ENCODE results near the gene SH2B3. TPM values are rescaled to one million over a fixed set of nuclear protein-coding genes. Genes with fewer than 3 reads are reported as not detected.
"Not testable (repeated sequence)": the region's sequence is repeated elsewhere in the genome, so short reads cannot be mapped to it uniquely, and the experiment has no call there.

Gene SH2B3
- total and polyA plus RNA-seq, 7 experiments from 2014 or later, result 3.5 to 71.4 (median 19.7) TPM

DNA sequence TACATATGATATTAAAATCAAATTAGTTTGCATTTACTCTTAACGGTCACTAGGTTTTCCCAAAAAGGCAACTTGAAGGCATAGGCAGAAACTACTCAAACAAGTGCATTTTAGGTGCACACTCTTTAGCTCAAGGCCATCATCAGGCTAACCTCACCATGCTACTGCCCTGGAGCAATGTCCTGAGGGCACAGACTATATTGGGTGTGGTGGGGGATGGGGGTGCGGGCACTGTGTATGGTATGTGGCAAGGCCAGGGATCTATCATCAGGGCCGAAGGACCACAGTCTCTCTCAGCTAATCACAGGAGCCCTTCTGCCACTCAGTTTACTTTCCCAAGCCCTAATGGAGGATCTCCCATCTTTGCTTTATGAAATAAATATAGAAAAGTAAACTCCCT, 51.9 kb downstream of the SH2B3 start:
- Mint-ChIP-seq H3K36me3 (peaks cover 0 to 18% (median 3%) of the 10 kb centered on the region in 5 donors), H3K9me3 (no peaks in the 10 kb centered on the region), H3K27me3 (no peaks in the 10 kb centered on the region), H3K27ac (peak overlapping the region in 3 of 9 donors; percentile 12 to 36 (median 21)), H3K4me1 (peaks cover 0 to 6% (median 0%) of the 10 kb centered on the region in 7 donors), H3K4me3 (no peak overlapping the region)
- no peaks in the 10 kb centered on the region for H3K9me3 ChIP-seq (ENCODE audit: control insufficient read depth in 2 of 3, low read length in 3 of 3)
- ChIA-PET POLR2A (interaction anchor here (1.4 kb wide), 1 partner anchor 61 kb away, joined by 6 read pairs; no protein-coding TSS in a partner anchor), CTCF (interaction anchor here (7.4 kb wide), 1 partner anchor 61 kb away, joined by 49 read pairs; no protein-coding TSS in a partner anchor)
- intact Hi-C loops (cut with micrococcal nuclease), result no loop called here
- DNase-seq, result no peak
- no peaks in the 10 kb centered on the region for H3K4me1 ChIP-seq (ENCODE audit: control insufficient read depth in 2 of 2, insufficient read depth in 2 of 2, low read length in 2 of 2)
- peaks cover 9 to 45% (median 9%) of the 10 kb centered on the region in 3 experiments for H3K36me3 ChIP-seq (ENCODE audit: control insufficient read depth in 2 of 3, insufficient read depth in 3 of 3, low read length in 3 of 3)
- ATAC-seq, result no peak
- H3K4me3 ChIP-seq (ENCODE audit: low read length), result no peak overlapping the region
- no peaks in the 10 kb centered on the region for H3K27me3 ChIP-seq (ENCODE audit: control insufficient read depth in 2 of 2, insufficient read depth in 2 of 2, low read length in 2 of 2)
- H3K27ac ChIP-seq (ENCODE audit: low read depth, low read length), result no peak overlapping the region

DNA sequence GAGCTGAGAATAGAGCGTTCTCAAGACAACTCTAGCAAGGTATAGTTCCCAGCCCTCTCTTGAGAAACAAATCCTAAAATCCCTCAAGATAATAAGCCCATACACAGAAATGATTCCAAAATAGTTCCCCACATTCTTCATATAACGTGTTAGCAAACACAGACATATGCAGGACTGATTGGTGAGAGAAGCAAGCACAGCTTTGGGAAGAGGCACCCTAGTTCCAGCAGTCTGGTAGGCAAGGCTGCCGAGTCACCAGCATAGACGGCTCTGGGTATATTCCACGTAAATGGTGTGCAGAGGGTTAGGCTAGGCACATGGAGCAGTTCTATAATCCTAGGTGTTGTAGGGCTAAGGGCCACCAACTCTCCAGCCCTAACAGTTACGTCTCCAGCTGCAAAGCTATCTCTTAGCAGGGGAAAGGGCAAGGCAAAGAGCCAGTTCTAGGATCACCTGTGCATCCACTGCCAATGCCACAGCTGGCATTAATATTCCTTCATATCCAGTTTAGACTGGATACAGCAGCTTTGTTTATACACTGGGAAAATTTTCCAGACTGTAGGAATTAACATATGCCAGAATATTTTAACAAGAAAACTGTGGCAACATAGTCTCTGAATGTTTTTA, 52.9 kb downstream of the SH2B3 start:
- peak overlapping the region in 4 of 9 donors; percentile 28 to 51 (median 34) for H3K27ac Mint-ChIP-seq
- no peaks in the 10 kb centered on the region for H3K9me3 Mint-ChIP-seq
- ATAC-seq (no peak), DNase-seq (no peak)
- peaks cover 0 to 18% (median 3%) of the 10 kb centered on the region in 5 donors for H3K36me3 Mint-ChIP-seq
- Histone ChIP-seq H3K27me3 (ENCODE audit: control insufficient read depth in 2 of 2, insufficient read depth in 2 of 2, low read length in 2 of 2) (no peaks in the 10 kb centered on the region), H3K36me3 (ENCODE audit: control insufficient read depth in 2 of 3, insufficient read depth in 3 of 3, low read length in 3 of 3) (peaks cover 9 to 41% (median 9%) of the 10 kb centered on the region in 3 experiments), H3K4me1 (ENCODE audit: control insufficient read depth in 2 of 2, insufficient read depth in 2 of 2, low read length in 2 of 2) (no peaks in the 10 kb centered on the region), H3K4me3 (ENCODE audit: low read length) (no peak overlapping the region), H3K9me3 (ENCODE audit: control insufficient read depth in 2 of 3, low read length in 3 of 3) (no peaks in the 10 kb centered on the region), H3K27ac (ENCODE audit: low read depth, low read length) (no peak overlapping the region)
- no peak overlapping the region for H3K4me3 Mint-ChIP-seq
- no peaks in the 10 kb centered on the region for H3K27me3 Mint-ChIP-seq
- CTCF ChIA-PET, result interaction anchor here (0.6 to 7.4 kb wide), 2 partner anchors 62 to 130 kb away, joined by 4 to 49 read pairs; no protein-coding TSS in a partner anchor
- POLR2A ChIA-PET, result interaction anchor here (1.2 to 1.5 kb wide), 2 partner anchors 10 to 62 kb away, joined by 3 to 5 read pairs; no protein-coding TSS in a partner anchor
- intact Hi-C loops (cut with micrococcal nuclease), result no loop called here
- H3K4me1 Mint-ChIP-seq, result peaks cover 0 to 6% (median 0%) of the 10 kb centered on the region in 7 donors

DNA sequence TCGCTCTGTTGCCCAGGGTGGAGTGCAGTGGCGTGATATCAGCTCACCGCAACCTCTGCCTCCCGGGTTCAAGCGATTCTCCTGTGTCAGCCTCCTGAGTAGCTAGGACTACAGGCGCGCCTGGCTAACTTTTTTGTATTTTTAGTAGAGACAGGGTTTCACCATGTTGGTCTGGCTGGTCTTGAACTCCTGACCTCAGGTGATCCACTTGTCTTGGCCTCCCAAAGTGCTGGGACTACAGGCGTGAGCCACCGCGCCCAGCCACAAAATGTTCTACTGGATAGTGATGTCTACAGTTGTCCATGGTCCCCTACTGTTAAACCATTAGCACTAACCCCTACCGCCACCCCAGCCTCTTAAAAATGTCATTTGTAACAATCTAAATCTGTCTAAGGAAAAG, 54.4 kb downstream of the SH2B3 start:
- H3K4me3 ChIP-seq (ENCODE audit: low read length); H3K27me3 Mint-ChIP-seq; H3K4me1 ChIP-seq (ENCODE audit: control insufficient read depth in 2 of 2, insufficient read depth in 2 of 2, low read length in 2 of 2); H3K9me3 Mint-ChIP-seq; H3K27ac ChIP-seq (ENCODE audit: low read depth, low read length); H3K27me3 ChIP-seq (ENCODE audit: control insufficient read depth in 2 of 2, insufficient read depth in 2 of 2, low read length in 2 of 2); DNase-seq; H3K9me3 ChIP-seq (ENCODE audit: control insufficient read depth in 2 of 3, low read length in 3 of 3); H3K4me1 Mint-ChIP-seq; H3K4me3 Mint-ChIP-seq; intact Hi-C loops (cut with micrococcal nuclease); ATAC-seq: not testable (repeated sequence)
- H3K36me3 Mint-ChIP-seq, result peaks cover 0 to 18% (median 0%) of the 10 kb centered on the region in 5 donors
- H3K36me3 ChIP-seq (ENCODE audit: control insufficient read depth in 2 of 3, insufficient read depth in 3 of 3, low read length in 3 of 3), result peaks cover 4 to 31% (median 7%) of the 10 kb centered on the region in 3 experiments
- POLR2A ChIA-PET, result interaction anchor here (1.5 kb wide), 1 partner anchor 63 kb away, joined by 5 read pairs; no protein-coding TSS in a partner anchor
- H3K27ac Mint-ChIP-seq, result peak overlapping the region in 1 of 9 donors; percentile 36
- CTCF ChIA-PET, result interaction anchor here (0.9 to 7.4 kb wide), 3 partner anchors 8 to 64 kb away, joined by 3 to 49 read pairs (median 4); no protein-coding TSS in a partner anchor

DNA sequence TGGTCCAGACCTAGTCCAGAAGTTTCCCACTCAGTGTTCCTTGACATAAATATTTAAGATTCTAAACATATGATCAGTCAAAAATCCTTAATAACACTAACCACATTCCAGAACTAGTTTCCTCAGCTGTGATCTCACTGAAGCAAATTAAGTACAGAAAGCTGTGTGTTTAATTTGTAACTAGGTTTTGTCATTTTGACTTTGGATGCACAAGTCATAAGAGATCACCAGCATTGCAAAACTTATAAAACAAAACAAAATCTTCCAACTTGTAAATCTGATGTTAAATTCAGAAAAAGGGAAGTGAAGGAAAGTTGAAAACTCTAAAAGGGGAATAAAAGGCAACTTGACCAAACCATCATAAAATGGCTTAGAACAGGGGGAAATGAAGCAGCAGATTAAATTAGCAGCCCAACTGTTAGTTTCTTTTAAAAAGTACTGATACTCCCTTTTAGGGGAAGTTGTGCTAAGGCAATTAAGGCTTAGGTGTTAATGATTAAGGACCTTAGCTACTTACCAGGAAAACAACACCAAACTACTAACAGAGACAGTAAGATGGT, 56.6 kb downstream of the SH2B3 start:
- ATAC-seq (no peak), DNase-seq (no peak)
- POLR2A ChIA-PET, result no interaction called here
- Mint-ChIP-seq H3K4me3 (no peak overlapping the region), H3K27ac (peak overlapping the region in 4 of 9 donors; percentile 6 to 82 (median 66)), H3K36me3 (peaks cover 0 to 6% (median 0%) of the 10 kb centered on the region in 5 donors), H3K27me3 (no peaks in the 10 kb centered on the region), H3K9me3 (no peaks in the 10 kb centered on the region), H3K4me1 (peaks cover 0 to 8% (median 0%) of the 10 kb centered on the region in 7 donors)
- intact Hi-C loops (cut with micrococcal nuclease), result no loop called here
- CTCF ChIA-PET, result interaction anchor here (1.7 to 2.3 kb wide), 2 partner anchors 11 to 66 kb away, joined by 7 to 17 read pairs; no protein-coding TSS in a partner anchor
- Histone ChIP-seq H3K27ac (ENCODE audit: low read depth, low read length) (no peak overlapping the region), H3K4me1 (ENCODE audit: control insufficient read depth in 2 of 2, insufficient read depth in 2 of 2, low read length in 2 of 2) (no peaks in the 10 kb centered on the region), H3K27me3 (ENCODE audit: control insufficient read depth in 2 of 2, insufficient read depth in 2 of 2, low read length in 2 of 2) (no peaks in the 10 kb centered on the region), H3K4me3 (ENCODE audit: low read length) (no peak overlapping the region), H3K9me3 (ENCODE audit: control insufficient read depth in 2 of 3, low read length in 3 of 3) (no peaks in the 10 kb centered on the region), H3K36me3 (ENCODE audit: control insufficient read depth in 2 of 3, insufficient read depth in 3 of 3, low read length in 3 of 3) (peaks cover 0 to 14% (median 0%) of the 10 kb centered on the region in 3 experiments)

DNA sequence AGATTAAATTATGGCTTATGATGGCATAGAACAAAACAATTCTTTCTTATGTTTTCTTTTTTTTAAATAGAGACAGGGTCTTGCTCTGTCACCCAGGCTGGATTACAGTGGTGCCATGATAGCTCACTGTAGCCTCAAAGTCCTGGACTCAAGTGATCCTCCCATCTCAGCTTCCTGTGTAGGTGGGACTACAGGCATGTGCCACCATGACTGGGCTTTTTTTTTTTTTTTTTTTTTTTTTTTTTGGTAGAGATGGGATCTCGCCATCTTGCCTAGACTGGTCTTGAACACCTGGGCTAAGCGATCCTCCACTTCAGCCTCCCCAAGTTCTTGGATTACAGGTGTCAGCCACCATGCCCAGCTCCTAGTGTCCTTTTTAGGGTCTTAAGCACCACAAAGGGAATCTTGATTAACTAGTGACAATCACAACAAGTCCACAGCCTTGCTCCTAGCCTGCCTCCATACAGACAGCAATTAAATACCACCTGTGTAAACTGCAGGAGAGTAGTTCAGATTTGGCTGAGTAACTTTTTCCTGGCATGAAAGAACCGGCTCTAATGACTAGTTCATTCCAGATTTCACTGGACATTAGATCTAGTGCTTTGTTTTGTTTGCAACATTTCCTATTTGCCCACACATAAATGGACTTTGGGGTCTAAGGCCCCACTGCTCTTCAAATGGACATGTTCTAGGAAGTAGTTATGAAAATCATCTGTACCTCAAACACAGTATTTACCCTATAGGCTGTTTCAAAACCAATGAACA, 61.6 kb downstream of the SH2B3 start:
- Mint-ChIP-seq H3K27ac (peak overlapping the region in 1 of 9 donors; percentile 38), H3K27me3 (no peaks in the 10 kb centered on the region), H3K4me1 (peaks cover 0 to 7% (median 5%) of the 10 kb centered on the region in 7 donors), H3K36me3 (peaks cover 0 to 28% (median 8%) of the 10 kb centered on the region in 5 donors), H3K4me3 (no peak overlapping the region), H3K9me3 (no peaks in the 10 kb centered on the region)
- POLR2A ChIA-PET, result no interaction called here
- H3K27me3 ChIP-seq (ENCODE audit: control insufficient read depth in 2 of 2, insufficient read depth in 2 of 2, low read length in 2 of 2), result no peaks in the 10 kb centered on the region
- intact Hi-C loops (cut with micrococcal nuclease), result no loop called here
- H3K4me1 ChIP-seq (ENCODE audit: control insufficient read depth in 2 of 2, insufficient read depth in 2 of 2, low read length in 2 of 2), result no peaks in the 10 kb centered on the region
- no peaks in the 10 kb centered on the region for H3K9me3 ChIP-seq (ENCODE audit: control insufficient read depth in 2 of 3, low read length in 3 of 3)
- ATAC-seq, result no peak
- H3K4me3 ChIP-seq (ENCODE audit: low read length), result no peak overlapping the region
- peaks cover 0 to 38% (median 6%) of the 10 kb centered on the region in 3 experiments for H3K36me3 ChIP-seq (ENCODE audit: control insufficient read depth in 2 of 3, insufficient read depth in 3 of 3, low read length in 3 of 3)
- no peak overlapping the region for H3K27ac ChIP-seq (ENCODE audit: low read depth, low read length)
- DNase-seq, result no peak
- CTCF ChIA-PET, result interaction anchor here (1.8 kb wide), 1 partner anchor 71 kb away, joined by 7 read pairs; no protein-coding TSS in a partner anchor

DNA sequence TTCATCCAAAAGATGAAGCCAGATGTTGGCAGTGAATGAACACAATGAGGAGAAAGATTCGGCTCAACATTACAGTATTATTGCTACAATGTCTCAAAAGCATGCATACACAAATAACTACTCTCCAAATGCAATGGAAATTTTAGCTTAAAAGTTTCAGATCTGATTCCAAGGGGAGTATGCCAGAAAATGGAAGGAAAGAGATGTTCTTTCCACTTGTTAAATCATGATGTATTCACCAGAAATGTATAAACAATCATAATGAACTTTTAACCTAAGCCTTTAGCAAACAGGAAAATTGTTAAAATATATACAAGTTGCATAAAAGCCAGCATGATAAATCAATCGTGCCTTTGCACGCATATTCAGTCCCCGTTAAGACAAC, 62.1 kb downstream of the SH2B3 start:
- H3K27ac ChIP-seq (ENCODE audit: low read depth, low read length), result no peak overlapping the region
- H3K9me3 ChIP-seq (ENCODE audit: control insufficient read depth in 2 of 3, low read length in 3 of 3), result no peaks in the 10 kb centered on the region
- Mint-ChIP-seq H3K4me1 (peaks cover 0 to 7% (median 5%) of the 10 kb centered on the region in 7 donors), H3K27me3 (no peaks in the 10 kb centered on the region), H3K36me3 (peaks cover 0 to 28% (median 8%) of the 10 kb centered on the region in 5 donors), H3K27ac (peak overlapping the region in 1 of 9 donors; percentile 38), H3K4me3 (no peak overlapping the region), H3K9me3 (no peaks in the 10 kb centered on the region)
- H3K4me3 ChIP-seq (ENCODE audit: low read length), result no peak overlapping the region
- ChIA-PET CTCF (no interaction called here), POLR2A (no interaction called here)
- H3K36me3 ChIP-seq (ENCODE audit: control insufficient read depth in 2 of 3, insufficient read depth in 3 of 3, low read length in 3 of 3), result peaks cover 0 to 38% (median 6%) of the 10 kb centered on the region in 3 experiments
- no peaks in the 10 kb centered on the region for H3K27me3 ChIP-seq (ENCODE audit: control insufficient read depth in 2 of 2, insufficient read depth in 2 of 2, low read length in 2 of 2)
- intact Hi-C loops (cut with micrococcal nuclease), result no loop called here
- no peaks in the 10 kb centered on the region for H3K4me1 ChIP-seq (ENCODE audit: control insufficient read depth in 2 of 2, insufficient read depth in 2 of 2, low read length in 2 of 2)
- ATAC-seq, result no peak
- no peak for DNase-seq
